Breast epithelium (tissue), 4 donors: ENCODE results near the gene ALDOB. TPM values are rescaled to one million over a fixed set of nuclear protein-coding genes. Genes with fewer than 3 reads are reported as not detected.

Source experiments
- DNase-seq, 2 donors: peaks; one replicate each; pipeline ENCODE4 v3.0.0-alpha.2; 2019; ENCODE audit warnings: low spot score in 2 of 2
- H3K27ac ChIP-seq, 2 donors: fragments of 200-600 bp; sonication (generic) in 1 of 2; one replicate each; pipeline ENCODE4 v1.5.1; 2016 to 2019; ENCODE audit warnings: mild to moderate bottlenecking in 1 of 2
- H3K27me3 ChIP-seq, 2 donors: fragments of 200-600 bp; sonication (generic) in 1 of 2; one replicate each; pipeline versions ENCODE4 v1.5.1 to v1.6.0; 2017 to 2019; ENCODE audit warnings: control low read depth in 1 of 2, mild to moderate bottlenecking in 1 of 2
- H3K36me3 ChIP-seq: fragments of 200-600 bp; one replicate; pipeline ENCODE4 v1.5.1; 2019
- H3K4me1 ChIP-seq, 2 donors: fragments of 200-600 bp; sonication (generic); one replicate each; pipeline ENCODE4 v1.5.1; 2016 to 2019; ENCODE audit warnings: control low read depth in 1 of 2
- H3K4me3 ChIP-seq, 3 donors: fragments of 200-600 bp; sonication (generic); 1 replicate in 2 of 3; 2 replicates in 1 of 3; pipeline ENCODE4 v1.5.1; 2016 to 2019; ENCODE audit warnings: mild to moderate bottlenecking in 3 of 3, moderate library complexity in 2 of 3
- H3K9me3 ChIP-seq, 2 donors: fragments of 200-600 bp; sonication (generic) in 1 of 2; one replicate each; pipeline ENCODE4 v1.5.1; 2016 to 2019; ENCODE audit warnings: control low read depth in 1 of 2
- POLR2A ChIP-seq: fragments of 450-650 bp; IDR thresholded peaks from one replicate; pipeline ENCODE4 v1.6.1; 2016; ENCODE audit warnings: antibody characterized with exemption, mild to moderate bottlenecking, moderate library complexity
- POLR2AphosphoS5 ChIP-seq, 3 donors: sonication (generic); formaldehyde crosslinking; IDR thresholded peaks; one replicate each; pipeline ENCODE4 v1.6.1; 2017; ENCODE audit warnings: antibody characterized with exemption in 3 of 3
- intact Hi-C: fragments of 100-400 bp; cut with DNase I; formaldehyde crosslinking; loops from one replicate; pipeline ENCODE4 v1.15.1; 2023; ENCODE audit warnings: low total_unique reads
- total RNA-seq, 3 donors: library from RNA; depleted of rRNA; stranded (reverse); fragments of >200 nt; gene quantifications; one replicate each; pipeline ENCODE4 v1.1.0, GENCODE V29; 2016
- TF ChIP-seq, protein P1 (sequence below), 3 donors: fragments of 450-650 bp; IDR thresholded peaks; one replicate each; pipeline ENCODE4 v1.5.1; 2016 to 2017; ENCODE audit warnings: antibody characterized with exemption in 3 of 3, mild to moderate bottlenecking in 3 of 3, moderate library complexity in 3 of 3

ALDOB gene
- total RNA-seq, 3 donors from 2014 or later = 0.66 TPM; not detected in 2

DNA sequence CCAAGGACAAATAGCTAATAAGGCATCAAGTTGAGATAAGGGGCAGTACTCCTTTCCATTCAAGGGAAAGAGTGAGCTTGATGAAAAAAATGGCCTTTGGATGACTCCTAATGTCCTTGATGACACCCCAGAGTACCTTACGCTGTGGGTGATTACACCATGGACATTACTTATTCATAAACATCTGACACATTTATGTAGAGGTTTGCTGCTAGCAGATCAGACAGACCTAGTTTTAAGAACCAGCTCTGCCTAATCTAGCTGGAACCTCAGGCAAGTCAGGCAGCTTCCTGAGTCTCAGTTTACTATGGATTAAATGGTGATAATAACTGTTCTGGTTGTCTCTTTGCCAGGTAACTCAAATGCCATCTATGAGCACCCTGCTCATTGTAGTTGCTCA is 2.8 kb downstream of the ALDOB start:
- H3K9me3 ChIP-seq = no peaks in the 10 kb centered on the region
- H3K27ac ChIP-seq = no peak overlapping the region
- no peaks in the 10 kb centered on the region for H3K36me3 ChIP-seq
- no peaks in the 10 kb centered on the region for H3K27me3 ChIP-seq
- TF ChIP-seq POLR2AphosphoS5 (IDR thresholded peaks at IDR 0.05) = no peak
- no peak for TF ChIP-seq POLR2A
- TF ChIP-seq, protein P1, sequence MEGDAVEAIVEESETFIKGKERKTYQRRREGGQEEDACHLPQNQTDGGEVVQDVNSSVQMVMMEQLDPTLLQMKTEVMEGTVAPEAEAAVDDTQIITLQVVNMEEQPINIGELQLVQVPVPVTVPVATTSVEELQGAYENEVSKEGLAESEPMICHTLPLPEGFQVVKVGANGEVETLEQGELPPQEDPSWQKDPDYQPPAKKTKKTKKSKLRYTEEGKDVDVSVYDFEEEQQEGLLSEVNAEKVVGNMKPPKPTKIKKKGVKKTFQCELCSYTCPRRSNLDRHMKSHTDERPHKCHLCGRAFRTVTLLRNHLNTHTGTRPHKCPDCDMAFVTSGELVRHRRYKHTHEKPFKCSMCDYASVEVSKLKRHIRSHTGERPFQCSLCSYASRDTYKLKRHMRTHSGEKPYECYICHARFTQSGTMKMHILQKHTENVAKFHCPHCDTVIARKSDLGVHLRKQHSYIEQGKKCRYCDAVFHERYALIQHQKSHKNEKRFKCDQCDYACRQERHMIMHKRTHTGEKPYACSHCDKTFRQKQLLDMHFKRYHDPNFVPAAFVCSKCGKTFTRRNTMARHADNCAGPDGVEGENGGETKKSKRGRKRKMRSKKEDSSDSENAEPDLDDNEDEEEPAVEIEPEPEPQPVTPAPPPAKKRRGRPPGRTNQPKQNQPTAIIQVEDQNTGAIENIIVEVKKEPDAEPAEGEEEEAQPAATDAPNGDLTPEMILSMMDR (IDR thresholded peaks at IDR 0.05) = no peak
- no peak overlapping the region for H3K4me3 ChIP-seq
- intact Hi-C loops = no loop called here
- H3K4me1 ChIP-seq = no peaks in the 10 kb centered on the region
- DNase-seq = no peak

DNA sequence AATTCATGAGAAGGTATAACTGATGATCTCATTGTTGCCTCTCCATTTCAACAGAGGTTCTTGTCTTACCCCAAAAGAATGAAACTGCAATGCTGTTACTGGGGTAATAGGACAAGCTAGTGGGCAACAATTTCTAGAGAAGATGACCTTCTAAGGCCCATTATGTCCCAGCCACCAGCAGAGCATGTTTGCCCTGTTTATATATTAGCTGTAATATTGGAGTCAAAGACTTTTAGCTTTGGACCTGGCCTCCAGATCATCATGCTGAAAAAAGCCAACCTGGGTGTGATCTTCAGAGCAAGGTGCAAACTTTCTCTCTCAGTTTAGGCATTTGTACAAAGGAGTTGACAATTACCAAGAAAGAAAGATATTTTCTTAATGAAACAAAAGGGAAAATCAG is 3.4 kb downstream of the ALDOB start:
- H3K36me3 ChIP-seq = no peaks in the 10 kb centered on the region
- H3K4me1 ChIP-seq = no peaks in the 10 kb centered on the region
- no peaks in the 10 kb centered on the region for H3K27me3 ChIP-seq
- no peaks in the 10 kb centered on the region for H3K9me3 ChIP-seq
- H3K4me3 ChIP-seq = no peak overlapping the region
- DNase-seq = no peak
- TF ChIP-seq, protein P1 (IDR thresholded peaks at IDR 0.05) = no peak
- no peak for TF ChIP-seq POLR2AphosphoS5 (IDR thresholded peaks at IDR 0.05)
- no peak for TF ChIP-seq POLR2A
- no peak overlapping the region for H3K27ac ChIP-seq
- intact Hi-C loops = no loop called here

DNA sequence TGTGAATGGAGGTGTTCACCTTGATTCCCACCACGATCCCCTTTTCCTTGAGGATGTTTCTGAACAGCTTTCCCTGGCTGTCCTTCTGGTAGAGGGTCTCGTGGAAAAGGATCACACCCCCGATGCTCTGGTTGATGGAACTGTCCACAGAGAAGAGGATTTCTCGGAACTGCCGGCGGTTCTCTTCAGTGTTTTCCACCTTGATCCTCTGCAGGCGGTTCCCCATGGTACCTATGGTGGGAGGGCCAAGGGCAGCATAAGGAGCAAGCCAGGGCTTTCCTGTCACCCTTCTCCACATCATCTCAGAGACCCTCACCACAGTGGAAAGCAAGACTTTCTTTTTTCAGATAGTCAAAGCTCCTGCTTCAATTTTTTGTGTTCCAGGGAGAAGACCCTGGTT is 5.8 kb downstream of the ALDOB start:
- no peak overlapping the region for H3K27ac ChIP-seq
- H3K27me3 ChIP-seq = no peaks in the 10 kb centered on the region
- no peaks in the 10 kb centered on the region for H3K36me3 ChIP-seq
- intact Hi-C loops = no loop called here
- no peaks in the 10 kb centered on the region for H3K4me1 ChIP-seq
- DNase-seq = no peak
- H3K9me3 ChIP-seq = no peaks in the 10 kb centered on the region
- no peak overlapping the region for H3K4me3 ChIP-seq
- TF ChIP-seq POLR2A (no peak), POLR2AphosphoS5 (IDR thresholded peaks at IDR 0.05) (no peak)
- TF ChIP-seq, protein P1 (IDR thresholded peaks at IDR 0.05) = no peak

DNA sequence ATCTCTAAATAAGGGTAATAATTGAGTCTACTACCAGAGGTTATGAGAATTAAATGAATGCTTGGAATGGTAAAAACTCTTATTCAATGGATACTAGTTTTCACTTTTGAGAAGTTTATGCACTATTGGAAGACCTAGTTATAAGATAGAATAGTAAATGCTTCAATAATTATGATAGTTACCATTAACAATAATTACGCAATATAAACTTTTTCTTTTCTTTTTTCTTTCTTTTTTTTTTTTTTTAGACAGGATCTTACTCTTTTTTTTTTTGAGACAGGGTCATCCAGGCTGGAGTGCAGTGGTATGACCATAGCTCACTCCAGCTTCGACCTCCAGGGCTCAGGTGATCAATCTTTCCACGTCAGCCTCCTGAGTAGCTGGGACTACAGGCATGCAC is 6.7 kb downstream of the ALDOB start:
- TF ChIP-seq, protein P1 (IDR thresholded peaks at IDR 0.05) = no peak
- no peak for TF ChIP-seq POLR2A
- TF ChIP-seq POLR2AphosphoS5 (IDR thresholded peaks at IDR 0.05) = no peak
- H3K27ac ChIP-seq = no peak overlapping the region
- no peak for DNase-seq
- no peaks in the 10 kb centered on the region for H3K4me1 ChIP-seq
- intact Hi-C loops = no loop called here
- no peaks in the 10 kb centered on the region for H3K36me3 ChIP-seq
- no peak overlapping the region for H3K4me3 ChIP-seq
- H3K27me3 ChIP-seq = no peaks in the 10 kb centered on the region
- H3K9me3 ChIP-seq = no peaks in the 10 kb centered on the region

- H3K4me3 ChIP-seq = no peak overlapping the region
- intact Hi-C loops = no loop called here
Measured at GRCh38 chr9:101427957-101428655, 7.5 kb downstream of the ALDOB start.

More at GRCh38 chr9:101427957-101428655, 7.5 kb downstream of the ALDOB start:
- H3K27me3 ChIP-seq = no peaks in the 10 kb centered on the region
- TF ChIP-seq, protein P1 (IDR thresholded peaks at IDR 0.05) = no peak
- TF ChIP-seq POLR2A = no peak
- no peak for TF ChIP-seq POLR2AphosphoS5 (IDR thresholded peaks at IDR 0.05)
- peaks cover 0 to 3% of the 10 kb centered on the region in 2 donors for H3K9me3 ChIP-seq
- no peaks in the 10 kb centered on the region for H3K36me3 ChIP-seq
- no peak overlapping the region for H3K27ac ChIP-seq
- H3K4me1 ChIP-seq = no peaks in the 10 kb centered on the region
- no peak for DNase-seq
